ENCODE data around the gene AP3D1. TPM values are rescaled to one million over a fixed set of nuclear protein-coding genes. Genes with fewer than 3 reads are reported as not detected.

AP3D1 gene
- total and polyA plus RNA-seq, 7 donors, result 43.1 to 127 (median 55.7) TPM

DNA sequence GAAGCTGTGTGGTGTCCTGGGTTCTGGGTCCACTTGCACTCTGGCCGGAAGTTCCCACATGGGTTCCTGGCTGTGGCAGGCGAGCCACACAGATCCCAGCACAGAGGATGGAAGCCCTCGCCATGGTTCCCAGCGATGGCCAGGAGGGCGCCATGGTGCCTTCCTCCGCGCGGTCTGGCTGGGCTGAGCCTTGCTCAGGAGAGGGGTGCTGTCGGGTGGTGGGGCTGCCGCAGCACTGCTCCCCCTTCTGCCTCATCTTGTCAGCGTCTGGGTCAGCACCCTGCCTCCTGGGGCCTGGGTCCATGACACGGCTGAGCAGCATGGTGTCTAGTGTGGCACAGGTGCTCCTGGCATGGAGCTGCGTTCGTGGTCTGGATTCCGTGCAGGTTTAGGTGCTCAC, 45.9 kb upstream of the AP3D1 start:
- no peak for DNase-seq
- Histone ChIP-seq H3K27me3 (no peaks in the 10 kb centered on the region), H3K36me3 (peaks cover 21 to 73% (median 30%) of the 10 kb centered on the region in 4 donors), H3K27ac (no peak overlapping the region), H3K9me3 (no peaks in the 10 kb centered on the region), H3K4me3 (no peak overlapping the region), H3K4me1 (no peaks in the 10 kb centered on the region)
- WGBS, 2 donors, result 94 to 96% methylated on average over 15 of the region's 15 CpGs
- intact Hi-C loops (cut with DNase I), result no loop called here
- TF ChIP-seq EP300 (IDR thresholded peaks at IDR 0.05), result no peak
- TF ChIP-seq POLR2AphosphoS5 (IDR thresholded peaks at IDR 0.05), result no peak
- no peak for TF ChIP-seq POLR2A (IDR thresholded peaks at IDR 0.05)
- TF ChIP-seq, protein P1, sequence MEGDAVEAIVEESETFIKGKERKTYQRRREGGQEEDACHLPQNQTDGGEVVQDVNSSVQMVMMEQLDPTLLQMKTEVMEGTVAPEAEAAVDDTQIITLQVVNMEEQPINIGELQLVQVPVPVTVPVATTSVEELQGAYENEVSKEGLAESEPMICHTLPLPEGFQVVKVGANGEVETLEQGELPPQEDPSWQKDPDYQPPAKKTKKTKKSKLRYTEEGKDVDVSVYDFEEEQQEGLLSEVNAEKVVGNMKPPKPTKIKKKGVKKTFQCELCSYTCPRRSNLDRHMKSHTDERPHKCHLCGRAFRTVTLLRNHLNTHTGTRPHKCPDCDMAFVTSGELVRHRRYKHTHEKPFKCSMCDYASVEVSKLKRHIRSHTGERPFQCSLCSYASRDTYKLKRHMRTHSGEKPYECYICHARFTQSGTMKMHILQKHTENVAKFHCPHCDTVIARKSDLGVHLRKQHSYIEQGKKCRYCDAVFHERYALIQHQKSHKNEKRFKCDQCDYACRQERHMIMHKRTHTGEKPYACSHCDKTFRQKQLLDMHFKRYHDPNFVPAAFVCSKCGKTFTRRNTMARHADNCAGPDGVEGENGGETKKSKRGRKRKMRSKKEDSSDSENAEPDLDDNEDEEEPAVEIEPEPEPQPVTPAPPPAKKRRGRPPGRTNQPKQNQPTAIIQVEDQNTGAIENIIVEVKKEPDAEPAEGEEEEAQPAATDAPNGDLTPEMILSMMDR (IDR thresholded peaks at IDR 0.05), result no peak

DNA sequence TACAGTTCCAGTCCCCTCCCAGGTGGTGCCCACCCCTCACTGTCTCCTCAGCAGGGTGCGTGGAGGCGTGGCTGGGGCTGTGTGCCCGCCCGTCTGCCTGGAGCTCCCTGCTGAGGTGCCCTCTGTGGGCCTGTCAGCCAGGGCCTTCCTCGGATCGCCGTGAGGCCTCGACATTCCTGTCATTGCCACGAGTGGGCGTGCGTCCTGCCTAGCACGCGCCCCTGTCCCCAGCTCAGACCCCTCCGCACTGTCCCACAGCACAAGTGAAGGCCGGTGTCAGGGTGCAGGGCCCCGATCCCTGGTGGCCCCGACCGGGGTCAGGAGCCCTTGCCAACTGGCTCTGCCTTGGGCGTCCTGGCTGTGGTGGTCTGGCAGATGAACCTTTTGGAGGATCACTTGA, 44.5 kb upstream of the AP3D1 start:
- H3K36me3 ChIP-seq, result peaks cover 32 to 77% (median 41%) of the 10 kb centered on the region in 4 donors
- no peak overlapping the region for H3K4me3 ChIP-seq
- no peak overlapping the region for H3K27ac ChIP-seq
- H3K9me3 ChIP-seq, result no peaks in the 10 kb centered on the region
- no peak for DNase-seq
- 96 to 97% methylated on average over 19 of the region's 19 CpGs for WGBS, 2 donors
- H3K27me3 ChIP-seq, result no peaks in the 10 kb centered on the region
- no peak for TF ChIP-seq POLR2AphosphoS5 (IDR thresholded peaks at IDR 0.05)
- TF ChIP-seq POLR2A (IDR thresholded peaks at IDR 0.05), result no peak
- TF ChIP-seq, protein P1 (IDR thresholded peaks at IDR 0.05), result no peak
- TF ChIP-seq EP300 (IDR thresholded peaks at IDR 0.05), result no peak
- H3K4me1 ChIP-seq, result no peaks in the 10 kb centered on the region
- intact Hi-C loops (cut with DNase I), result no loop called here

DNA sequence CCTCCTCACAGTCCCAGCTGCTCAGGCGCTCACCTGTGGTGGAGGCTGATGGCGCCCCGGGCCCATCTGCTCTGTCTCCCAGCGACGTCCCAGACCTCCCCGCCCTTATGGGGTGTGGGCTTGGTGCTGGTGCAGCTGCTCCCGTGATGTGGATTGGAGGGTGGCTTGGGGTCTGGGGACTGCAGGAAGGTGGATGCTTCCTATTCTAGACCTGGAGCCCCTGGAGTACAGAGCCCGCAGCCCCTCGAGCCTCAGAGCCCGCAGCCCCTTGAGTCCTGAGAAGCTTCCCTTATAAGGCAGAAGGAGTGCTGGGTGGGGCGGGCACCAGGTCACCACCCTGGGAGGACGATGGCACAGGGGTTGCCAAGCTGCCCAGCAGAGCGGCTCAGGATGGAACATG, 44.0 kb upstream of the AP3D1 start:
- TF ChIP-seq, protein P1 (IDR thresholded peaks at IDR 0.05), result no peak
- TF ChIP-seq POLR2AphosphoS5 (IDR thresholded peaks at IDR 0.05), result no peak
- no peak for TF ChIP-seq EP300 (IDR thresholded peaks at IDR 0.05)
- no peak for TF ChIP-seq POLR2A (IDR thresholded peaks at IDR 0.05)
- Histone ChIP-seq H3K27ac (no peak overlapping the region), H3K27me3 (no peaks in the 10 kb centered on the region), H3K4me1 (no peaks in the 10 kb centered on the region), H3K9me3 (no peaks in the 10 kb centered on the region), H3K36me3 (peaks cover 31 to 76% (median 43%) of the 10 kb centered on the region in 4 donors), H3K4me3 (no peak overlapping the region)
- no peak for DNase-seq
- intact Hi-C loops (cut with DNase I), result no loop called here
- whole genome bisulfite sequencing, 2 donors, result 92 to 95% methylated on average over 13 of the region's 13 CpGs

DNA sequence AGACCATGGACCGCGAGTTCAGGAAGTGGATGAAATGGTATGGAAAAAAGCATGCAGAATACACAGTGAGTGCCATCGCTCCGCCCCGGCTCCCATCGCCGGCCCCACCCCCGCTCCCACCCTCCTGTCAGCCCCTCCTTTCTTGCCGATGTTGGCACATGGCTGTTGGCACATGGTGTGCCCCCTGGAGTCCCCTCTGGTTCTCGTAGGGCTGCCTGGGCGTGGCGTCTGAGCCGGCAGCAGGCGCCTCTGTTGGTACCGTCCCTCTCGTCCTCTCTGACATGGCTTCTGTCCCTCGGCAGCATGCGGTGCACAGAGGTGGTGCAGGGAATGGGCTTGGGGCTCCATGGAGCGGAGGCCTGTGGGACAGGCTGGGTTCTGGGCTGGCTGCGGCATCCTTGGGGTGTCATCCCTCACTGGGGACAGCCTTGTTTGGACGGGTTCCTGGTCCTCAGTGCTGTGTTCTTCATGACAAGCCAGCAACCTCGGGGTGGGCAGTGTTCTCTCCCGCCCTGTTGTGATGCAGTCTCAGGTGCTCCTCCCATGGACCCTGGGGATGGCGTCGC, 43.2 kb upstream of the AP3D1 start:
- H3K4me1 ChIP-seq, result no peaks in the 10 kb centered on the region
- WGBS, 2 donors, result 94% methylated on average over 25 of the region's 25 CpGs
- no peaks in the 10 kb centered on the region for H3K27me3 ChIP-seq
- peaks cover 24 to 70% (median 40%) of the 10 kb centered on the region in 4 donors for H3K36me3 ChIP-seq
- H3K27ac ChIP-seq, result no peak overlapping the region
- TF ChIP-seq POLR2A (IDR thresholded peaks at IDR 0.05), result no peak
- TF ChIP-seq, protein P1 (IDR thresholded peaks at IDR 0.05), result no peak
- TF ChIP-seq POLR2AphosphoS5 (IDR thresholded peaks at IDR 0.05), result no peak
- no peak for TF ChIP-seq EP300 (IDR thresholded peaks at IDR 0.05)
- no peak overlapping the region for H3K4me3 ChIP-seq
- intact Hi-C loops (cut with DNase I), result no loop called here
- no peak for DNase-seq
- H3K9me3 ChIP-seq, result no peaks in the 10 kb centered on the region

DNA sequence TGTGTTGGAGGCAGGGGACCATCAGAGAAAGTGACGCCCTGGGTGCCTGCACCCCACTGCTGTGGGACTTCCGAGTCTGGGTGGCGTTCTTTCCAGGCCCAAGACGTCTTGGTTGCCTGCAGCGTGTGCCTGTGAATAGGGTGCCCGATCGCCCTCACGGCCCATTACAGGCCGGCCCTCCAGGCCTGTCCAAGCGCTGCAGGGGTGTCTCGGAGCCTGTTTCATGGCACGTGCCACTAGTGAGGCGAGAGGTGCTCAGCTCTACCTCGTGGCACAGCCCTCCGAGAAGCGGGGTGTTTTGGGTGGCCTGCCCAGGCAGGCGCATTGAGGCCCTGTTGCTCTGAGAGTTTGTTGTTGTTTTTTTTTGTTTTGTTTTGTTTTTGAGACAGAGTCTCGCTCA, 42.4 kb upstream of the AP3D1 start:
- Histone ChIP-seq H3K4me3 (no peak overlapping the region), H3K27ac (no peak overlapping the region), H3K4me1 (peaks cover 0 to 5% (median under 1%) of the 10 kb centered on the region in 4 donors), H3K27me3 (no peaks in the 10 kb centered on the region), H3K36me3 (peaks cover 24 to 72% (median 40%) of the 10 kb centered on the region in 4 donors), H3K9me3 (no peaks in the 10 kb centered on the region)
- 96 to 97% methylated on average over 18 of the region's 18 CpGs for WGBS, 2 donors
- no peak for DNase-seq
- intact Hi-C loops (cut with DNase I), result no loop called here
- TF ChIP-seq POLR2A (IDR thresholded peaks at IDR 0.05), result no peak
